ENCODE results near the gene FANCM.
"Not testable (repeated sequence)": the region's sequence is repeated elsewhere in the genome, so short reads cannot be mapped to it uniquely, and the experiment has no call there.

The FANCM gene

DNA sequence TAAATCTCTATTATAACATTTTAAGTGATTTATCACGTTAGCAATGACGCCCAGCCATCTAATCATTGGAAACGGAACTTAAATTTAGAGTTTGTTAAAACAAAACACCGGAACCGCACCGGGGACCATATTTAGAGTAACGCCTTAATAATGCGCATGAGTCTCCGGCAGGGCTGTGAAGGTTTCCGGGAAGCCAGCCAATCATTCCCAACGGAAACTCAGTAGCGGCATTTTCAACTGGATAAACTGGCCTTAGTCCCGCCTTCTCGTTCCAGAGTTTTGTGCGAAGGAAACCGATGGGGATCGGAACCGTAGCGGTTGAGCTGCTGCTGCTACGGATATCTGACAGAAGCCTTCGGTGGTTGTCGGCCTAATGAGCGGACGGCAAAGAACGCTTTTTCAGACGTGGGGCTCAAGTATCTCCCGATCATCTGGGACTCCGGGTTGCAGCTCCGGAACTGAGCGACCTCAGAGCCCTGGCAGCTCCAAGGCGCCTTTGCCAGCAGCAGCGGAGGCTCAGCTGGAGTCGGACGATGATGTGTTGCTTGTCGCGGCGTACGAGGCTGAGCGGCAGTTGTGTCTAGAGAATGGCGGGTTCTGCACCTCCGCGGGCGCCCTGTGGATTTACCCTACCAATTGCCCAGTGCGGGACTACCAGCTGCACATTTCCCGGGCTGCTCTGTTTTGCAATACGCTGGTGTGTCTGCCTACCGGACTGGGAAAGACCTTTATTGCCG is at the start of gene FANCM:
FANCM (plus strand) TSS at position 272 of the 737 bp plus-strand sequence; CDS start at position 374, 102 bp downstream.
- peak; percentile 36 to 97 (median 85) for DNase-seq

- no peak for DNase-seq
These were observed 45.9 kb upstream of the FANCM start for GRCh38 chr14:45089813-45090212.

- DNase-seq = no peak
These were observed 44.0 kb upstream of the FANCM start for GRCh38 chr14:45091710-45092109.

GRCh38 chr14:45094275-45094674 is 41.5 kb upstream of the FANCM start:
- DNase-seq = no peak

GRCh38 chr14:45095143-45095542 is 40.6 kb upstream of the FANCM start:
- DNase-seq = no peak

DNA sequence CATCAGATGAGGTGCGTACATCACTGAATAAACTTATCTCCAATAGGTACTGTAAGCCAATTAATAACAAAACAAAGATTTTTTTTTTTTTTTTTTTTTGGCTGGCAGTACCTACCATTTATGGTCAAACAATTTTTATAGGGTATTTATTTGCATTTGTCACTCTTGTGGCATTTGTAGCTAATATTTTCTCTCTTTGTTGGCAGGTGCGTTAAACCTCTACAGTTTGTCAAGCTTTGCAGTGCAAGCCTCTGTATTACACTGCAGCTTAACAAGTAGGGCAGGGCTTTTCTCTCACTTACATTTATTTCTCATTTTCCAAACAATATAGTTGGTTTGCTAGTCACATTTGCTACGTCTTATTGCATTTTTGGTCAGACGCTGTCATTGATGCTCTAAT is 39.5 kb upstream of the FANCM start:
- no peak for DNase-seq

DNA sequence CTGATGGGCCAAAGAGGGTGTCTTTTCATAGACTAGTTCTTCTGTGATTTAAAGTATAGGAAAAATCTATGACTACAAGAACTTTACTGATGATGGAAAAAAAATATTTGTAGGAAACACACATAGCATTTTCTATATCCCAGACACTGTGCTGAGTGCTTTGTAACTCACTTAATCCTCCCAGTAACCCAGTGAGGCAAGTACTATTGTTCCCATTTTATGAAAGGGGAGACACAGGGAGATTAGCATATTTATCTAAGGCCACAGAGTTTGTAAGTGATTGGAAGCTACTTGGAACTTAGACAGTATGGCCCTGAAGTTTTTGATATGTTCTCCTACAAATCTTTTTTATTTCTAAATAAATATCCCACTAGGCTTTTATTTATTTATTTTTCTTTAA is 31.9 kb upstream of the FANCM start:
- no peak for DNase-seq

- no peak for DNase-seq
These were observed 31.2 kb upstream of the FANCM start for GRCh38 chr14:45104561-45104960.

GRCh38 chr14:45112896-45113781 is 22.6 kb upstream of the FANCM start:
- no peak for DNase-seq

DNA sequence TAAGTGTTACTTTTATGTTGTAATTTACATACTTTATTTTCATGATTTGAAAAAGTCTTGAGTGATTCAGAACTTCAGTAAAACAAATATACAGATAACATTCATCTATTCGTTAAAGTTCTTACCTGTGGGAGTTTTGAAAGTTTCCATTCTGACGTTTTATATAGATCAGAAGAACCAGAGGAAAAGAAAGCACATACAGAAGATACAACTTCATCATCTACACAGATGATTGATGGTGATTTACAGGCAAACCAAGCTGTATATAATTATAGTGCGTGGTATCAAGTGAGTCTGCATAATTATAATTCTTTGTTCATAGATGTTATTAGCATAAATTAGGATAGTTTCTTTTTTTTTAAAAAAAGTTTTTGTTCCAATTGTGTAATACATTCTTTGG is 21.4 kb upstream of the FANCM start:
- DNase-seq = no peak

GRCh38 chr14:45118594-45118993 is 17.1 kb upstream of the FANCM start:
- no peak for DNase-seq

GRCh38 chr14:45120096-45120495 is 15.6 kb upstream of the FANCM start:
- no peak for DNase-seq

DNA sequence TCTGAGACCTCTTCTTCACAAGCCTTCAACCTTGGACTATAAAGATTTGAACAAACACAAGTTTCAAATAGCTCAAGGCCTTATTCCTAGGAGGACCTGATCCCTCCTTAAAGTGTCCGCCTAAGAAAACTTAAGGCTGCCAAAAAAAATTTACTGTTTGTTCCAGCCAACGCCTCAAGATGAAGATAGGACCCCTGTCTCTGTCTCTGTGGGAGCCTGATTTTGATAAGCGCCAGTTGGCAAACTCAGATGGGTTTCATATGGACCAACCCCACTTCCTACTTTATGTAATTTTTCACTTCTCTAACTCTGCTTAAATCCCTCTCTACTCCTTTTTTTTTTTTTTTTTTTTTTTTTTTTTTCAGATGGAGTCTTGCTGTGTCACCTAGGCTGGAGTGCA is 12.5 kb upstream of the FANCM start:
- DNase-seq = no peak

- DNase-seq = no peak
These were observed 10.0 kb upstream of the FANCM start for GRCh38 chr14:45125754-45126153.

DNA sequence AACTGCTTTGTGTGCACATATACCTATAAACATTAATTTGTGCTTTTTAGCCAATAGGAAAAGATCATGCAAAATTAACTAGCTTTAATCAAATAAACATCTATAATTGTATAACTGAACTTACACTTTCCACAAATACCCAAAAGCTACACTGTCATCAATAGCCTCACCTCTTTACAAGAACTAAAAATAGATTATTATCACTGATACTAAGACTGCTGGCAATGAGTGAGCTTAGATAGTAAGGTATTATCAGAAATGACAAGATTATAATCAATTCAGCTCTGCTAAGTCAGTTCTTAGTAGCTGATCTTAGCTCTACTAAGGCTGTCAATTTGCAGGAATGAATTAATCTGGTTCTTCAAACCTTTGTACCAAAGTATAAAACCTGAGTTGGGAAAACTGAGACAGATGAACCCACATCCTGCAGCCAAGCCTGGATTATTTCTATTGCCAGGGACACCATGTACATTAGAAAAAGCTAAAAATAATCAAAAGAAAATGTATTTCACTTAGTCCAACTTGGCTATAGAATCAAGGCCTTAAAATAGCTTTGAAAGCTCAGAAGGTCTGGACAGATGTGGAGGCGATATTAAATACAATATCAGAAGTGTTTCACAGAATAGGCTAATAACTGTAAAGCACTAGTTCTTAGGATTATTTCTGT is 6.6 kb upstream of the FANCM start:
- no peak for DNase-seq

- DNase-seq = no peak
These were observed 2.1 kb upstream of the FANCM start for GRCh38 chr14:45133683-45134050.

- peak; percentile 60 to 99 (median 96) for DNase-seq
These were observed 1.4 kb upstream of the FANCM start, which contains the start of gene FKBP3 for GRCh38 chr14:45134051-45134958. Gene FKBP3 (minus strand): TSS chr14:45134481. CDS start chr14:45134456, 25 bp downstream.

- DNase-seq = peak in 5 of 56 donors; percentile 23 to 49 (median 45)
These were observed 574 bp upstream of the FANCM start for GRCh38 chr14:45135156-45135555.

DNA sequence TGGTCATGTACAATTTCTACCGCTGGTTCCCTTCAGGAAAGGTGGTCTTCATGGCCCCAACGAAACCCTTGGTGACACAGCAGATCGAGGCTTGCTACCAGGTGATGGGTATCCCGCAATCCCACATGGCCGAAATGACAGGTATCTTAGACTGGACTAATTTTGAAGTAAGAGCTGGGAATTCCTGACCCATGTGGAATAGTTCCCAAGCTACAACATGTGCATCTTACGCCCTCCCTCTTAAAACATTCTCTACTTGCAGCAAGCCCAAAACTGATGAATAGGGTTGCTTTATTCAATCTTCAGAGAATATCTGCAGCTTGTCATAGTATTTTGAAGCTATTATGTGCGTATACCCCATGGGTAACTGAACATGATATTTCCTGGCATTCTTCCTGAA is 669 bp downstream of the FANCM start:
- no peak for DNase-seq

GRCh38 chr14:45140661-45141187 is 5.0 kb downstream of the FANCM start:
- DNase-seq = no peak

- DNase-seq = not testable (repeated sequence)
These were observed 6.4 kb downstream of the FANCM start for GRCh38 chr14:45142083-45142482.

Data from nucleus accumbens (tissue), 56 donors.